B cell (primary cell): Measurements from ENCODE around the gene KIRREL3. TPM values are rescaled to one million over a fixed set of nuclear protein-coding genes. Genes with fewer than 3 reads are reported as not detected.

Source experiments
- ATAC-seq: fragments of 200-7000 bp; cut with Tn5 transposase; one replicate; pipeline ENCODE4 v1.10.0; 2021; ENCODE audit warnings: low read depth, mild to moderate bottlenecking, moderate number of reproducible peaks, moderate library complexity
- CTCF ChIA-PET: fragments of 350-600 bp; sonication (Branson Sonifier 250); formaldehyde crosslinking; loops from one replicate; lab custom pipeline; 2021; ENCODE audit warnings: antibody characterized with exemption, inconsistent platforms; lab: Charles Lee
- POLR2A ChIA-PET: fragments of 350-600 bp; sonication (Branson Sonifier 250); formaldehyde crosslinking; loops from one replicate; lab custom pipeline; 2021; ENCODE audit warnings: antibody characterized with exemption; lab: Charles Lee
- DNase-seq: peaks from one replicate; pipeline ENCODE4 v3.0.0; 2013
- H2AFZ ChIP-seq: 2 replicates; pipeline ENCODE4 v1.6.1; 2012; ENCODE audit warnings: mild to moderate bottlenecking, low read depth, low read length; ENCODE audit not compliant: insufficient read depth, poor library complexity, severe bottlenecking
- H3K27ac ChIP-seq, 2 donors: 1 replicate in 1 of 2; 2 replicates in 1 of 2; pipeline ENCODE4 v1.5.1; 2012 to 2013; ENCODE audit warnings: low read length in 2 of 2, mild to moderate bottlenecking in 2 of 2, moderate library complexity in 1 of 2
- H3K27me3 ChIP-seq, 4 experiments: fragments of 200-600 bp in 1 of 4; sonication (generic) in 1 of 4; replicated peaks in 1 of 4; 1 replicate in 2 of 4; 2 replicates in 2 of 4; pipeline versions ENCODE4 v1.6.1 to v1.7.0; 2013 to 2016; ENCODE audit warnings: low read length in 3 of 4, mild to moderate bottlenecking in 2 of 4, mixed read lengths in 1 of 4, moderate library complexity in 1 of 4; ENCODE audit not compliant: insufficient read depth in 4 of 4, control insufficient read depth in 3 of 4; ENCODE audit errors: control extremely low read depth in 1 of 4
- H3K36me3 ChIP-seq, 2 experiments: replicated peaks in 1 of 2; 1 replicate in 1 of 2; 2 replicates in 1 of 2; pipeline versions ENCODE4 v1.6.1 to v1.7.1; 2013; ENCODE audit warnings: low read length in 1 of 2; ENCODE audit not compliant: insufficient read depth in 2 of 2, control insufficient read depth in 1 of 2; ENCODE audit errors: control extremely low read depth in 1 of 2, extremely low read depth in 1 of 2
- H3K4me1 ChIP-seq, 2 donors: fragments of 200-600 bp in 1 of 2; sonication (generic) in 1 of 2; 1 replicate in 1 of 2; 2 replicates in 1 of 2; pipeline versions ENCODE4 v1.5.1 to v1.6.1; 2013 to 2017; ENCODE audit warnings: low read length in 2 of 2; ENCODE audit not compliant: control insufficient read depth in 2 of 2, insufficient read depth in 2 of 2
- H3K4me2 ChIP-seq: replicated peaks from 2 replicates; pipeline ENCODE3; 2012; ENCODE audit warnings: mild to moderate bottlenecking, low read depth, low read length; ENCODE audit not compliant: poor library complexity, severe bottlenecking
- H3K4me3 ChIP-seq, 5 experiments: fragments of 200-600 bp in 1 of 5; sonication (generic) in 1 of 5; 1 replicate in 3 of 5; 2 replicates in 2 of 5; pipeline versions ENCODE4 v1.5.1 to v1.7.0; 2011 to 2016; ENCODE audit warnings: low read length in 4 of 5, mild to moderate bottlenecking in 4 of 5, low read depth in 2 of 5, control low read depth in 1 of 5, moderate library complexity in 1 of 5; ENCODE audit not compliant: insufficient read depth in 1 of 5; ENCODE audit errors: control extremely low read depth in 1 of 5, extremely low read depth in 1 of 5
- H3K79me2 ChIP-seq: fragments of 200-600 bp; sonication (generic); one replicate; pipeline ENCODE4 v1.6.0; 2016; ENCODE audit warnings: low read length; ENCODE audit not compliant: control insufficient read depth, insufficient read depth
- H3K9ac ChIP-seq: fragments of 200-600 bp; sonication (generic); 2 replicates; pipeline ENCODE4 v1.6.1; 2017; ENCODE audit warnings: mild to moderate bottlenecking, low read length, moderate library complexity
- H3K9me3 ChIP-seq, 3 donors: one replicate each; pipeline versions ENCODE4 v1.6.1 to v1.7.1; 2013; ENCODE audit warnings: low read length in 2 of 3; ENCODE audit not compliant: control insufficient read depth in 2 of 3, insufficient read depth in 1 of 3; ENCODE audit errors: control extremely low read depth in 1 of 3
- H4K20me1 ChIP-seq: 2 replicates; pipeline ENCODE4 v1.6.0; 2012; ENCODE audit warnings: mild to moderate bottlenecking, low read length; ENCODE audit not compliant: insufficient read depth, control insufficient read depth, poor library complexity, severe bottlenecking
- H3K27ac Mint-ChIP-seq: one replicate; pipeline ENCODE4 v1.8.0; 2021; ENCODE audit warnings: mixed read lengths
- H3K27me3 Mint-ChIP-seq: one replicate; pipeline ENCODE4 v1.8.0; 2021; ENCODE audit warnings: mixed read lengths
- H3K4me1 Mint-ChIP-seq: one replicate; pipeline ENCODE4 v1.8.0; 2021; ENCODE audit warnings: mixed read lengths
- H3K4me3 Mint-ChIP-seq: one replicate; pipeline ENCODE4 v1.8.0; 2021; ENCODE audit warnings: mixed read lengths
- H3K9me3 Mint-ChIP-seq: one replicate; pipeline ENCODE4 v1.8.0; 2022; ENCODE audit warnings: mixed read lengths; ENCODE audit not compliant: insufficient read depth
- CTCF ChIP-seq: fragments of 200-600 bp; IDR thresholded peaks from one replicate; pipeline ENCODE4 v1.8.0; 2022; ENCODE audit warnings: antibody characterized with exemption, mild to moderate bottlenecking
- EZH2 ChIP-seq: IDR thresholded peaks from 2 replicates; pipeline ENCODE4 v1.6.1; 2012; ENCODE audit warnings: borderline replicate concordance, low read depth, mild to moderate bottlenecking, moderate library complexity, low read length; ENCODE audit not compliant: insufficient read depth, poor library complexity, severe bottlenecking
- WGBS: methylation state at CpG from one replicate; pipeline ENCODE4 v1.1.5; 2013; ENCODE audit warnings: missing lambda C conversion rate; ENCODE audit not compliant: insufficient coverage; 5-methylcytosine and 5-hydroxymethylcytosine counted together
- intact Hi-C: fragments of 100-400 bp; cut with micrococcal nuclease; formaldehyde crosslinking; loops from one replicate; pipeline ENCODE4 v1.10.0; 2022
- polyA plus RNA-seq: library from polyadenylated mRNA; depleted of rRNA; stranded (reverse); fragments of >200 nt; gene quantifications from 2 replicates; pipeline ENCODE4 v1.2.3, GENCODE V29; 2012
- total RNA-seq, 2 donors: library from RNA; stranded (reverse); fragments of 120-200 nt in 1 of 2; gene quantifications; 1 replicate in 1 of 2; 2 replicates in 1 of 2; pipeline versions ENCODE4 v1.2.3 to v1.2.4, GENCODE V29; 2013 to 2022

Gene KIRREL3
- total and polyA plus RNA-seq, 2 donors (not counting 1 experiment from before 2014, with no cell fraction given) = not detected

GRCh38 chr11:126489836-126490660 is 510.5 kb downstream of the KIRREL3 start:
- Mint-ChIP-seq H3K4me3 (no peak overlapping the region), H3K27me3 (peaks cover 5% of the 10 kb centered on the region), H3K27ac (no peak overlapping the region), H3K4me1 (peaks cover 4% of the 10 kb centered on the region), H3K9me3 (no peaks in the 10 kb centered on the region)
- Histone ChIP-seq H3K4me3 (no peak overlapping the region), H3K27me3 (no peaks in the 10 kb centered on the region), H3K9me3 (no peaks in the 10 kb centered on the region), H3K4me1 (no peaks in the 10 kb centered on the region), H3K4me2 (no peak overlapping the region), H4K20me1 (no peaks in the 10 kb centered on the region), H3K36me3 (no peaks in the 10 kb centered on the region), H2AFZ (no peak overlapping the region), H3K9ac (no peak overlapping the region), H3K79me2 (no peaks in the 10 kb centered on the region), H3K27ac (no peak overlapping the region)
- ChIA-PET POLR2A (no interaction called here), CTCF (interaction anchor here (1.7 kb wide), 1 partner anchor 9 kb away, joined by 10 read pairs; no protein-coding TSS in a partner anchor)
- intact Hi-C loops = no loop called here
- 82% methylated on average over 18 of the region's 21 CpGs for WGBS
- ATAC-seq (no peak), DNase-seq (no peak)
- TF ChIP-seq EZH2 (no peak), CTCF (no peak)
